AG09309 (cell line): ENCODE results near the gene ECE1.

Experiments used
- DNase-seq: peaks from one replicate; pipeline ENCODE4 v3.0.0-alpha.2; 2010; ENCODE audit warnings: low read depth
- H3K4me3 ChIP-seq: 2 replicates; pipeline ENCODE4 v1.5.1; 2011; ENCODE audit warnings: mild to moderate bottlenecking, low read depth, low read length, moderate library complexity; ENCODE audit not compliant: control insufficient read depth
- TF ChIP-seq, protein P1 (sequence below): IDR thresholded peaks from 2 replicates; pipeline ENCODE4 v1.5.1; 2011; ENCODE audit warnings: mild to moderate bottlenecking, low read depth, low read length, inconsistent platforms; ENCODE audit not compliant: insufficient read depth, control insufficient read depth; ENCODE audit errors: missing control alignments

ECE1 gene

DNA sequence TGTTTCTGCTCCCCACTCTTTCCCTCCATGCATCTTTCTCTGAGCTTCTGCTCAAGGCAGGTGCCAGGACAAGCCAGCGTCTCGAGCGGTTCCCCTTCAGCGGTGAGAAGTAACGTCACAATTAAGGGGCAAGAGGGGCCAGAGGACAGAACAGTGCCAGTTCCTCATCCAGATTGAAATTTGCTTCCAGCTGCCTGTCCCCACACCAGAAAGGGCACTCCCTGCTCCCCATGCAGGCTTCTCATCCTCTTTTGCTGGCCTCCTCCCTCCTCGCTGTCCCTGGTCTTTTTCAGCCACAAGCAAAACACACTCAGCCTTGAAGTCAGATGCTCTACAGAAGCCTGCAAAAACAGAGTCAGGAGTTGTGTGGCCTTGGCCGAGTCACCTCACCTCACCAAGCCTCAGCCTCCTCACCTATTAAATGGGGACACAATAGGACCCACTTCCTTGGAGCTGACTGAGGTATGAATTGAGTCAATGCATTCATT, 35.0 kb upstream of the ECE1 start:
- H3K4me3 ChIP-seq: no peak overlapping the region
- no peak for DNase-seq
- TF ChIP-seq, protein P1, sequence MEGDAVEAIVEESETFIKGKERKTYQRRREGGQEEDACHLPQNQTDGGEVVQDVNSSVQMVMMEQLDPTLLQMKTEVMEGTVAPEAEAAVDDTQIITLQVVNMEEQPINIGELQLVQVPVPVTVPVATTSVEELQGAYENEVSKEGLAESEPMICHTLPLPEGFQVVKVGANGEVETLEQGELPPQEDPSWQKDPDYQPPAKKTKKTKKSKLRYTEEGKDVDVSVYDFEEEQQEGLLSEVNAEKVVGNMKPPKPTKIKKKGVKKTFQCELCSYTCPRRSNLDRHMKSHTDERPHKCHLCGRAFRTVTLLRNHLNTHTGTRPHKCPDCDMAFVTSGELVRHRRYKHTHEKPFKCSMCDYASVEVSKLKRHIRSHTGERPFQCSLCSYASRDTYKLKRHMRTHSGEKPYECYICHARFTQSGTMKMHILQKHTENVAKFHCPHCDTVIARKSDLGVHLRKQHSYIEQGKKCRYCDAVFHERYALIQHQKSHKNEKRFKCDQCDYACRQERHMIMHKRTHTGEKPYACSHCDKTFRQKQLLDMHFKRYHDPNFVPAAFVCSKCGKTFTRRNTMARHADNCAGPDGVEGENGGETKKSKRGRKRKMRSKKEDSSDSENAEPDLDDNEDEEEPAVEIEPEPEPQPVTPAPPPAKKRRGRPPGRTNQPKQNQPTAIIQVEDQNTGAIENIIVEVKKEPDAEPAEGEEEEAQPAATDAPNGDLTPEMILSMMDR: no peak

DNA sequence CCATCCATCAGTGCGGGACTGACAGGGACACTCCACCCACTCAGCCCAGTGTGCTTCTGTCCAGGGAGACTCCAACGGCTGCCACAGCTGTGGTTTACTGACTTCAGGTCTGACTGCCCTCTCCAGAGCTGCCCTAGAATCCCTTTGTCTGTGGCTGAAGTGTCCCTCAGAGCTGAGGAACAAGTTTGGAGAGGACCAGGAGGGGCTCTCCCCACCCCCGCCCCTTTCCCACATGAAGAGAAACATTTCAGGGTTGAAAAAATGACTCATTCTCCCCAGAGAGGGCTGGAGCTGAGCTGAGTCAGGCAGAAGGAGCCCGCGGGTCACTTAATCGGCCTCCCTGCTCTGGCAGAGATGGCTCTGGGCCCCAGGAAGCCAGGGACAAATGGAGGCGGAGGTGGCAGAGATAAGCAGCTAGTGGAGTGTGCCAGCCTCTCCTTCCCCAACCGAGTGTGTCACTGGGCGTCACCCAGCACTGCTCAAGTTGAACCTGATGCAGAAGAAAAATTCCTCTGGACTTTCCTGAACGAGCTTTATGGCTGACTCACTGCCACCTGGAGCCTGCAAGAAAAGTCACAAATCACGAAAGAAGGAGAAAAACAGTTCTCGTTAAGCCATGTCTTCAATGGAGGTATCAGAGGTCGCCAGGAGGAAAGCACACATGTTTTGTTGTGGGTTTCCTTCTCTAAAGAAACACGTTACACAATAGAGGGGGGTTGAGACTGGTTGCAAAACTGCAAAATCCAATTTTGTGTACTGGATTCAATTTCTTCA, 34.3 kb upstream of the ECE1 start:
- no peak overlapping the region for H3K4me3 ChIP-seq
- DNase-seq: peak; percentile 62
- TF ChIP-seq, protein P1: no peak

DNA sequence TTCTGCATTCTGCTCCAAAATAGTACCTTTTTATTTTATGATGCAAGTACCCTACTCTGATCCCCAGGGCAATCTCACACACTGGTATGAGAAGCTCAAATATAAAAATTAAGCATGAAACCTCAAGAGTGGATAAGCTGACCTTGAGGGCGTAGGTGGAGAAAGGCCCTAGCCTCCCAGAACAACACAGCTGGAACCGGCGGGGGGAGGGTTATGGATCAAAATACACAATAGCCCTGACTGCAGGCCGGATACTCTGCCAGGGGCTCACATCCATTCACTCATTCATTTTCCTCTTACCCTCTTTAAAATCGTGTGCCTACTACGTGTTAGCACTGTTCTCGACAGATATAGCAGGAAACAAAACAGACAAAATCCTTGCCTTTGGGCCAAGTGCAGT, 32.8 kb upstream of the ECE1 start:
- H3K4me3 ChIP-seq: no peak overlapping the region
- no peak for DNase-seq
- TF ChIP-seq, protein P1: no peak

DNA sequence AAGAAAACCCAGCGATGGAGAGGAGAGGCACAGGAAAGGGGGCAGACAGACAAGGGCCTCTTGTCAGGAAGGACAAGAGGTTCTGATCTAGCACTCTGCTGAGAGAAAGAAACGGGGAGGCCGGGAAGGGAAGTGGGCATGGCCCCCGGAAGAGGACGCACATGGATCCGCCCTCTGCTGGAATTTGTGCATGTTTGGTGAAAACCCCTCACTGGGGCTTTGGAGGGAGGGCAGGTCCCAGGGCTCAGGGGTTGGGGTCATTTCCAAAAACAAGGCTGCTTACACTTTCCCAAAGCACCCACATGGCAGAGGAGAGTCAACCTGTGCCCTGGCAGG, 32.4 kb upstream of the ECE1 start:
- H3K4me3 ChIP-seq: no peak overlapping the region
- DNase-seq: no peak
- TF ChIP-seq, protein P1: peak; percentile 2

DNA sequence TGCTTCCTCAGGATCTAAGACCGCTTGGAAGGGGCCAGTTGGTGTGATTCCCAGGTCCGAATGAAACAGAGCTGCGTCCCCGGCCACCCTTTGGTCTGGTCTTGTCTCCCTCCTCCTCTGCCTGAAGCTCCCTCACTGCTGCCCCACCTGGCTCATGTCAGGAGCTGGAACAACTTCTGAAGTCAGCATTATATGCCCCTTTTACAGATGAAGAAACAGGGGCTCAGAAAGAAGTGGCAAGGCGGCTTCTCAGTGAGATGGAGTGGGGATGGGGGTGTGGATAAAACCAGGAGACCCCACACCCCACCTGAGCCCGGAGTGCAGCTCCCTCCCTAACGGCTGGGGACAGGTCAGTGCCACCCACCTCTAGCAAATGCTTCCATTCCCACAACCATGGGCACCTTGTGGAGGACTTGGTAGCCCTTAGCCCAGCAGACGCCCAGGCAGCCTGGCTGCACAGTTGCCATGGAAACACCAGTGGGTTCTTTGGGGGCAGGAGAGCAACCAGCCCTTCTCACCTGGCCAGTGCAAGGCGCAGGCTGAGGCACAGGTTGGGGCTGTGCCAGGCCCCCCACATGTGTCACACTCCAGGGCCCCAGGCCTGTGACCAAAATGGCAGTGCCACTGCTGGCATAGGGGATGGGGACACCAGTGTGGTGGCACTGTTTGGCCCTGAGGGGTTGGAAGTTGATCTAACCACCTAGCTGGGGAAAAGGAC, 31.9 kb upstream of the ECE1 start:
- DNase-seq: no peak
- TF ChIP-seq, protein P1: no peak
- H3K4me3 ChIP-seq: no peak overlapping the region

DNA sequence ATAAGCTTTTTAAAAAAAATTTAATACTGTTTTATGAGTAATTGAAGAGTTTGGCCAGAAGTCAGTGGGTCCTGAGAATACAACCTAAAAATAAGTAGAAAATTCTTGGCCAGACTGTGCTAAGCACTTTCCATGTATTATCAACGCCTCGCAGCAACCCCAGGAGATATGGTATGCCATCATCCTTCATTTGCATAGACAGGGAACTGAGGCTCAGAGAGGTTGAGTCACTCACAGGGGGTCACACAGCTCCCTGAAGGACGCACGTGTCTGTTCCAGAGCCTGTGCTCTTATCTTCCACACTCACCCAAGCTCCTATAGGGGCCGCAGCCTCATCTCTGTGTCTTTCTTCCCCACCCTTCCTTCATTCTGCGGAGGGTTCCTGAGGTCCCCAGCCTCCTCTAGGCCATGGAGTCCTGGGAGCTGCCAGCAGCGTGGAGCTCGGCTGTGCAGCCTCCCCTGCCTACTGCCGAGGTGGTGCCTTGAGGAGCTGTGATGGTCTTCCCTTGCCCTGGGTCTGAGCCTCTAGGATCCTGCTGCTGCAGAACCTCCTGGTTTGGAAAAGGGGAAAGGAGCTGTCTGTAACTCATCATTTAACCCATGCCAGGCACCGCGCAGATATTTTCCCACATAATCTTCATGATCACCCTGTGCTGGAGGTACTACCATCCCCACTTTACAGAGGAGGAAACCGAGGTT, 30.3 kb upstream of the ECE1 start:
- TF ChIP-seq, protein P1: no peak
- H3K4me3 ChIP-seq: no peak overlapping the region
- DNase-seq: no peak
